Right cardiac atrium (tissue), 5 donors: ENCODE results near the gene MSX1. TPM values are rescaled to one million over a fixed set of nuclear protein-coding genes. Genes with fewer than 3 reads are reported as not detected.

Experiments used
- ATAC-seq, 2 donors: fragments of 200-7000 bp; cut with Tn5 transposase; one replicate each; pipeline versions ENCODE4 v1.8.0 to v1.9.1; 2020; ENCODE audit warnings: moderate library complexity in 2 of 2, mild to moderate bottlenecking in 1 of 2
- DNase-seq, 3 donors: peaks; one replicate each; pipeline ENCODE4 v3.0.0-alpha.2; 2020
- H3K27ac ChIP-seq: one replicate; pipeline ENCODE4 v1.5.1; 2013; ENCODE audit warnings: mild to moderate bottlenecking, low read length, control low read depth, moderate library complexity
- H3K27me3 ChIP-seq: one replicate; pipeline ENCODE4 v1.6.1; 2013; ENCODE audit not compliant: control insufficient read depth, insufficient read depth
- H3K4me1 ChIP-seq: one replicate; pipeline ENCODE4 v1.6.1; 2013; ENCODE audit warnings: low read length; ENCODE audit not compliant: control insufficient read depth, insufficient read depth
- H3K4me3 ChIP-seq: one replicate; pipeline ENCODE4 v1.5.1; 2013; ENCODE audit warnings: low read length, control low read depth
- H3K9me3 ChIP-seq: one replicate; pipeline ENCODE4 v1.6.1; 2013; ENCODE audit warnings: low read length; ENCODE audit not compliant: control insufficient read depth
- WGBS: extraction: QIAGEN DNeasy Blood & Tissue Kit; methylation state at CpG from one replicate; pipeline ENCODE4 v1.1.7; 2013; 5-methylcytosine and 5-hydroxymethylcytosine counted together
- intact Hi-C, 4 donors: fragments of 100-400 bp; cut with DNase I; formaldehyde crosslinking; loops; one replicate each; pipeline versions ENCODE4 v1.11.0 to v1.14.0; 2022 to 2023
- polyA plus RNA-seq: library from polyadenylated mRNA; stranded (reverse); fragments of 200-250 nt; gene quantifications from one replicate; pipeline ENCODE4 v1.2.3, GENCODE V29; 2013
- total RNA-seq, 4 donors: library from RNA; stranded (reverse); fragmentation: NEBNext Ultra II Directional; extraction: Animal tissue kit (Norgen Biotek cat#: 25700); gene quantifications; one replicate each; pipeline ENCODE4 v1.2.1, GENCODE V29; 2021
- donor health status: healthy with polysubstance abuse.
- donor health status: DM: no; HTN: yes; CAD: no.
- donor health status: DM: no; HTN: no; CAD: no.
- donor health status: DM: no; HTN: yes; CAD: no; lungs with severe emphysema.
- donor health status: DM: yes; HTN: yes; CAD: no.

The MSX1 gene
- total and polyA plus RNA-seq, 5 donors: 1.8 to 3.6 (median 2.3) TPM

DNA sequence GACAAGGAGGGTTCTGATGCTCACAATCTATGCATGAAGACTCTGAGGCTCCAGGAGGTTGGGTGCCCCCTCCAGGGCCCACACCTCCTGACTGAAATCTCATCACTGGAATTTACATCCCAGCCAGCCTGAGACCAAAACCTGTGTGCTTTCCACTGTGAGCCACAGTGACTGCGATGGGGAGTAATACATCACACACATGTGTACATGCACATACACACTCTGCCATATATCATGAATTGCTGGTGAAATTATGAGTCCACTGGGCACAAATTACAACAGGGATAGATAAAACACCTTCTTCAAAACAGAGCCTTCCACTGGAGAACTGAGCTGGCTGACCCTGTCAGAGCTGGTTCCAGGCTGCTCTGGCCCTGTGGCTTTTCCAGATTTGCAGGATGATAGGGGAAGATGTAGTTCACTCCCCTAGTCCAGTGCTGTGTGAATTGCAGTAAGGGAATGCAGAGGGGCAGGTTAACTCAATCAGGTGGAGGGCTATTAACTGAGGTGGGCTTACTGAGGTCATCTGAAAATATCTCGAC is 35.8 kb upstream of the MSX1 start:
- Histone ChIP-seq H3K27ac (no peak overlapping the region), H3K9me3 (no peaks in the 10 kb centered on the region), H3K4me1 (no peaks in the 10 kb centered on the region), H3K4me3 (no peak overlapping the region), H3K27me3 (no peaks in the 10 kb centered on the region)
- ATAC-seq (no peak), DNase-seq (no peak)
- intact Hi-C loops: no loop called here
- 88% methylated on average over 2 of the region's 2 CpGs for WGBS

- WGBS: 67% methylated on average over 3 of the region's 3 CpGs
- Histone ChIP-seq H3K27ac (no peak overlapping the region), H3K4me3 (no peak overlapping the region), H3K9me3 (no peaks in the 10 kb centered on the region), H3K4me1 (no peaks in the 10 kb centered on the region), H3K27me3 (no peaks in the 10 kb centered on the region)
- intact Hi-C loops: no loop called here
- no peak for ATAC-seq
- no peak for DNase-seq
These were observed 35.2 kb upstream of the MSX1 start for GRCh38 chr4:4824232-4824631.

GRCh38 chr4:4825431-4825830 is 34.0 kb upstream of the MSX1 start:
- Histone ChIP-seq H3K4me3 (no peak overlapping the region), H3K9me3 (no peaks in the 10 kb centered on the region), H3K27ac (no peak overlapping the region), H3K4me1 (no peaks in the 10 kb centered on the region), H3K27me3 (no peaks in the 10 kb centered on the region)
- 84% methylated on average over 7 of the region's 7 CpGs for WGBS
- DNase-seq (no peak), ATAC-seq (no peak)
- intact Hi-C loops: no loop called here

GRCh38 chr4:4829837-4830236 is 29.6 kb upstream of the MSX1 start:
- intact Hi-C loops: no loop called here
- Histone ChIP-seq H3K9me3 (no peaks in the 10 kb centered on the region), H3K4me3 (no peak overlapping the region), H3K4me1 (no peaks in the 10 kb centered on the region), H3K27ac (no peak overlapping the region), H3K27me3 (no peaks in the 10 kb centered on the region)
- 82% methylated on average over 2 of the region's 2 CpGs for WGBS
- ATAC-seq: no peak
- no peak for DNase-seq

- no peak for DNase-seq
- Histone ChIP-seq H3K9me3 (no peaks in the 10 kb centered on the region), H3K27me3 (no peaks in the 10 kb centered on the region), H3K4me1 (no peaks in the 10 kb centered on the region), H3K27ac (no peak overlapping the region), H3K4me3 (no peak overlapping the region)
- no peak for ATAC-seq
- WGBS: 88% methylated on average over 7 of the region's 7 CpGs
- intact Hi-C loops: no loop called here
These were observed 28.2 kb upstream of the MSX1 start for GRCh38 chr4:4831266-4831665.

GRCh38 chr4:4831825-4832224 is 27.6 kb upstream of the MSX1 start:
- DNase-seq (no peak), ATAC-seq (no peak)
- intact Hi-C loops: no loop called here
- H3K27me3 ChIP-seq: no peaks in the 10 kb centered on the region
- H3K4me3 ChIP-seq: no peak overlapping the region
- no peak overlapping the region for H3K27ac ChIP-seq
- H3K9me3 ChIP-seq: no peaks in the 10 kb centered on the region
- 88% methylated on average over 6 of the region's 6 CpGs for WGBS
- no peaks in the 10 kb centered on the region for H3K4me1 ChIP-seq

GRCh38 chr4:4836044-4836443 is 23.4 kb upstream of the MSX1 start:
- no peaks in the 10 kb centered on the region for H3K27me3 ChIP-seq
- ATAC-seq (no peak), DNase-seq (no peak)
- H3K4me3 ChIP-seq: no peak overlapping the region
- WGBS: 81% methylated on average over 3 of the region's 3 CpGs
- H3K4me1 ChIP-seq: no peaks in the 10 kb centered on the region
- intact Hi-C loops: no loop called here
- H3K27ac ChIP-seq: no peak overlapping the region
- H3K9me3 ChIP-seq: no peaks in the 10 kb centered on the region

- no peak overlapping the region for H3K27ac ChIP-seq
- no peaks in the 10 kb centered on the region for H3K9me3 ChIP-seq
- no peaks in the 10 kb centered on the region for H3K27me3 ChIP-seq
- no peak for ATAC-seq
- intact Hi-C loops: no loop called here
- 76% methylated on average over 2 of the region's 2 CpGs for WGBS
- H3K4me1 ChIP-seq: no peaks in the 10 kb centered on the region
- no peak overlapping the region for H3K4me3 ChIP-seq
- DNase-seq: no peak
These were observed 22.1 kb upstream of the MSX1 start for GRCh38 chr4:4837316-4837715.

DNA sequence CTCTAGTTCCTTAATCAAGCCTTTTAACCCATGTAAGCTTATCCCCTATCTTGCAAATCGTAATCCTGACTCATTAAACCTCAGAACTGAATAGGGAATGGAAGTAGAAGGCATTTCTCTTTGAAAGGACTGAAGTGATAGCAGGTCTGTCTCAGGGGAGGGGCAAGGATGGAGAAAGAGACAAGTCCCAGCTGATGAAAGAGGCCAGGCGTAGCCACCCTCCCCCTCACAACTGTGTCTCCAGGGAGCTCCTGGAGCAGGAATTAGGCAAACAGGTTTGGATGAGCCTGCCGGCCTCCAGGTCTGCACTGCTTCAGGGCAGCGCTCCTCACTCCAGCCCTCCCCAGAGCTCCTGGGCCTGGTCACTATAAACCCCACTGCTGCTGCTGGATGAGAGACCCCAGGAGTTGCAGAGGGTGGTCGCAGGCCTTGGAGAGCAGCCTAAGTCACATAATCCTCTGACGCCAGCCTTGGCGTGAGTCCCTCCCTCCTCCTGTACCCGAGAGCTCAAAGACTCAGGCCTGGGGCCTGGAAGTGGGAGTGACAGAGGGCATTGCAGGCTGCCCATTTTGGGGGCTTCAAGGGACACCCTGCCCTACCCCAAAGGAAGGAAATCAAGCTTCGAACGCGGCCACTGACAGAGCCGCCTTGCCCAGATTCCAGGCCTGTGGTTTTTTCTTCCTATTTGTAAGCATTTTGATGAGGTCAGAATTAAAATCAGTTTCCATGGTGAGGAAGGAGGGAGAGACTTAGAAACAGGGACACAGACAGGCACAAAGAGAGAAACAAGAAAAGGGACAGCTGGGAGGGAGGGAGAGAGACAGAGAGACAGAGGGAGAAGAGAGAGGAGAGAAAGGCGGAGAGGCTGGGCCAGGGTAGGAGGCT is 21.2 kb upstream of the MSX1 start:
- ATAC-seq: no peak
- intact Hi-C loops: no loop called here
- Histone ChIP-seq H3K9me3 (no peaks in the 10 kb centered on the region), H3K4me1 (no peaks in the 10 kb centered on the region), H3K27ac (no peak overlapping the region), H3K4me3 (no peak overlapping the region), H3K27me3 (no peaks in the 10 kb centered on the region)
- DNase-seq: no peak
- WGBS: 50% methylated on average over 13 of the region's 13 CpGs

DNA sequence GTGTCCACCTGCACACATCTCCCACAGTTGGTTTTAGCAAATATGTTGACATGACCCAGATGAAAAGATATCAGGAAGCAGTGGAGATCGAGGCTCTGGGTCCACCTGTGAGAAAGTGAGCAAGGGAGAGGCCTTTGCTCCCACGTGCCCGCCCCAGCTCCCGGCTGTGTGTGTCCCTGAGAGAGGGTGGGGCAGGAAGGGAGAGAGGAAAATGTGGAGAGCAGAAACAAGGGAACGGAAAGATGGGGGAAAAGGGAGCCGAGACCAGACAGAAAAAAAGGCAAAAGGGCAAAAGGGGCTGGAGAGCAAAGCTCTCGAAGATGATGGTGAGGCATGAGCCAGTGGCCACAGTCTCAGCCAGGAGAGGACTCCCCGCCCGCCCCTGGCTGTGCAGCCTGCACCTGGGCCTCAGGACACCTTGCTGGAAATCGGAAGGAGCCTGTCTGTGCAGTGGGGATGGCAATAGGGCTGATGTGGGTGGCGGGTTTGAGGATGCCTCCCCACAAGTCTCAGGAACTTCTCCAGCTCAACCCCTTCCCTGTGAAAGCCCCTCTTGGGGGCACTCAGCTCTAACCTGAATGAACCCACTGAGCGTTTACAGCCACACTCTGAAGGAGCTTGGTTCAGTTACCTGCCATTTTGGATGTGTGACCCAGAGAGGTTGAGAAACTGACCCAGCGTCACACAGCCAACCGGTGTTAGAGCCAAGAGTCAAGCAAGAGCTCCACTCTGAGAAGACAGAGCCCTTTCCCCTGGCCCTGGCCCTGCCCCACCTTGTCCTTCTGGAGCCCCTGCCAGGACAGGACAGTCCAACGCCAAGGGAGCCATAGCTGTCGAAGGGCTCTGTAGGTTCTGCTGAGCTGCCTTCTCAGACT is 20.3 kb upstream of the MSX1 start:
- DNase-seq (no peak), ATAC-seq (no peak)
- intact Hi-C loops: no loop called here
- Histone ChIP-seq H3K27me3 (no peaks in the 10 kb centered on the region), H3K4me1 (no peaks in the 10 kb centered on the region), H3K9me3 (no peaks in the 10 kb centered on the region), H3K27ac (no peak overlapping the region), H3K4me3 (no peak overlapping the region)
- 62% methylated on average over 16 of the region's 16 CpGs for WGBS

- intact Hi-C loops: no loop called here
- no peaks in the 10 kb centered on the region for H3K27me3 ChIP-seq
- 21% methylated on average over 9 of the region's 9 CpGs for WGBS
These were observed 19.1 kb upstream of the MSX1 start for GRCh38 chr4:4840351-4840750.

More at GRCh38 chr4:4840351-4840750, 19.1 kb upstream of the MSX1 start:
- no peak overlapping the region for H3K27ac ChIP-seq
- H3K4me3 ChIP-seq: no peak overlapping the region
- H3K4me1 ChIP-seq: no peaks in the 10 kb centered on the region
- DNase-seq (no peak), ATAC-seq (no peak)
- no peaks in the 10 kb centered on the region for H3K9me3 ChIP-seq
